NCI-H2171 treated with DMSO at 0.1 percent for 48 hours (cell line): ENCODE data around the gene ALX3.
"Not testable (repeated sequence)": the region's sequence is repeated elsewhere in the genome, so short reads cannot be mapped to it uniquely, and the experiment has no call there.

ENCODE experiments used
- DNase-seq: peaks from one replicate; lab custom pipeline; 2025; lab: John Stamatoyannopoulos, UW

The ALX3 gene

GRCh38 chr1:110089561-110090275 is 19.2 kb upstream of the ALX3 start:
- no peak for DNase-seq

DNA sequence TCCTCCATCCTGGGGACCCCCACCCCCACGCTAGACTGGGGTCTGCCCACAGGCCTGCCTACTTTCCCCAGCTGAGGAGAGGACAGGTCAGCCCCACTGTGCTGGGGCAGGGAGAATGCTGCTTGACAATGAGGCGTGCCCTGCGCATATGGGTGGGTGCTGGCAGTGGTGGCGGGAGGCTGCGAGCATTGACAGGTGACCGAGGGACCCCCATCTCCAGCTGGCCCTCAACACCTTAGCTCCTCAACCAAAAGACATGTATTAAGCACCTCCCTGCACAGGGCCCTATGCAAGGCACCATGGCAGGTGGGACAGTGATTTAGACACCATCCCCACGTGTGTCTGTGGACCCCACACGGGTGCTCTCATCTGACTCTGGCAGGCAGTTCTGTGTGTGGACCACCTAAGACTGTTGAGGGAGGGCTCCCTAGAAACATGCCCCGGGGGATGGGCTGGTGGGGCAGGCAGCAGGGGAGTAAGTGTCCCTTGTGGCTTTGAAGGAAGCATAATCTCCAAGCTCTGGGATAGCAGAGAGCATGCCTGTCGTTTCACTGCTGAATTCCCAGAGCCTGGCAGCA is 18.4 kb upstream of the ALX3 start:
- DNase-seq, result no peak

DNA sequence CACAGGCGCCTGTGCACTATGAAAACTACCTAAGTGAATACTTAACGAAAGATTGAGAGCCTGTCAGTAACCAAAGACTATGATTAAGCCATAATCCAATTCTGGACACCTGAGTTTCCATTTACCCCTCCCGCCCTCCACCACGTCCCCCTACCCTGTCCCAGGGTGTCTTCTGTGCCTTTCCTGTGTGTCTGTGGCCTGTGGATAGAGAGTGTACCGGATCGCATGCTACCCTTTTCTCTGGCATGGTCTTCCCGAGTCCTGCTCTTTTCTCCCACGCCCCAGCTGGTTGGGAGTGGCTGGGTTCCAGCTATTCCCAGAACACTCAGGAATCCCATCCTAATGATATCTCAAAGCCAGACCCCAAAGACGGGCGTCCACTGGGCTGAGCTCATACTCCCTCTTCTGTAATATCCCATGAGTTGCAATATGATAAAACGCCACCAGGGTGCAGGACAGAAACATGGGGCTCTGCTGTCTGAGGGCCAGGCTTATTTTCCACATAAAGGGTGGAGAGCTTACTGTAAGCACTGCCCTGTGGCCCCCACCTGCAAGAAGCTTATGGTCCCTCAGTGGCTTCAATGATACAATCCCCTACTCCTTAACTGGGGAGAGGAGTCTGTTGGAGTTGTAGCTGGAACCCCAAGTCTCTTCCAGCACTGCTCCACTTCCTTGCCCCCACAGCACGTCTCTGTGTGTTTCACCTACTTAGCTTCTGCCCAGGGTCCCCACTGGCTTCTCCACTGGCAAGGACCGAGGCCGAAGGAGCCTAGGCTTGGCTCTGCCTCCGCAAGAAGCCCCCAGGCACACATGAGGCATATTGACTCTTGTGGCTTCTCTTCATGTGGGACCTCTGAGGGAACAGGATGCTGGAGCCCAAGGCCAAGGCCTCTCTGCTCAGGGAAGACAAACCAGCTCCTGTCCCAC is 17.6 kb upstream of the ALX3 start:
- DNase-seq, result peak; percentile 47

DNA sequence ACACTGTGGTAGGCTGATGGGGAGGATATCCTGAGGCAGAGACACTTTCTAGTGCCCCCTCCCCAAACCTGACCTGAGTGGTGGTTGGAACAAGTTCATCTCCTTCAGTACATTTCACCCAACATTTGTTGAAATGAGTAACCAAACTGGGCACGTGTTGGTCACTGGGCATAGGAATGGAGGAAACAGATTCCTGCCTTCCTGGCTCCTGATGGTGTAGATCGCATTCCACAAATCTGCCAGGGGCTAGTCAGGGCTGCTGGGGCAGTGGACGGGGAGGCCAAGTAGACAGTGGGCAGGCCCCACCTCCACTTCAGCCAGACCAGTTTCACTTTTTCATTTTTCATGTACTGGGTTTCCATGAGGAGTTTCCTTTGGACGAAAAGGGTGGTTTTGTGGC is 16.5 kb upstream of the ALX3 start:
- no peak for DNase-seq

DNA sequence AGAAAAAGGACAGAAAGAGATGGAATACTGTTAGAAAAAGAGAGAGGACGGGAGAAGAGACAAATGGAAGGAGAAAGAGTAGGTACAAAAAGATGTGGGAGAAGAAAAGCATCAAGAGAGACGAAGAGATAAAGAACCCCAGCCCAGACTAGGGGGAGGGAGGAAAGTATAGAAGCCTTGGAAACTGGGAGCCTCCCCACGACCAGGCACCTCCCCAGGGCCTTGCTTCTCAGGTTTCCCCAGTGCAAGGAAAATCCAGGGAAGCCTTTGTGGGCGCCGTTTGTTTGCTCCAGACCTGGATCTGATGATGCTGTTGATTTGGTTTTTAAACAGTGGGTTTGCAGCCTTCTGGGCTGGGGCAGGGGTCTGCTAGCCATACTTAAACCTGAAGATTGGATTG is 15.2 kb upstream of the ALX3 start:
- no peak for DNase-seq

- no peak for DNase-seq
Measured at GRCh38 chr1:110084227-110085078, 14.0 kb upstream of the ALX3 start.

GRCh38 chr1:110083866-110084226 is 13.4 kb upstream of the ALX3 start:
- no peak for DNase-seq

DNA sequence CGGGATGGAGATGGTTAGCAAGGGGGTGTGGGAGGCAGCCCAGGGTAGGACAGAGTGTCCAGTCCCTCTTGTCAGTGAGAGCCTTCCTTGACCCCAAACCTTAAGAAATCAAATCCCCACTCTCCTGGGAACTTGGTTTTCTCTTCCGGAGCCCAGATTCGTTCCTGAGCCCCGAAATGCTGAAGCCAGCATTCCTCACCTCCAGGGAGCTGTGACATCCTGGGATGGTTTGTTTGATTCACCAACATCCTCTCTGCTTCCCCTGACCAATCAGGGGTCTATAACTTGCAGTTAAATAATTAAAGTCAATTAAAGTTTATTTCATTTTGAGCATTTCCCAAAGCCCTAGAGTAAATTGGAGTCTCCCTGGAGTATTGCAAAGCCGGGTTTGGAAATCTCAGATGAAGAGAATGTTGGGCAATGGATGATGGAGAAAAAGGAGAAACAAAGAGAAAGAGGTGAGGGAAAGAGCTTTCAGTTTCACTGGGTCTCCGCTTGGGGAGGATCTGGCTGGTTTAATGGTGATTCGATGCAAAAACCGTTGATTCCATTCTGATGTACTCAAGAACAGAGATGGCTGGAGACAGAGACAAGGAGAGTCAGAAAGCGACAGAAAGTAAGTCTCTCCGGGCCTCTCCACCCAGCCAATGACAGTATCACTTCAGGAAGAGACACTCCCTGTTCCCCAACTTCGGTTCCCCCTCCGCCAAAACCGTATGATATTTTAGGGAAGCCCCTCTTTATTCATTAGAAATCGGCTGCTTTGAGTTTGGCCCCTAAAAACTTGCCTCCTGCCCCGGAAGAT is 12.8 kb upstream of the ALX3 start:
- DNase-seq, result no peak

GRCh38 chr1:110082477-110082876 is 12.0 kb upstream of the ALX3 start:
- no peak for DNase-seq

DNA sequence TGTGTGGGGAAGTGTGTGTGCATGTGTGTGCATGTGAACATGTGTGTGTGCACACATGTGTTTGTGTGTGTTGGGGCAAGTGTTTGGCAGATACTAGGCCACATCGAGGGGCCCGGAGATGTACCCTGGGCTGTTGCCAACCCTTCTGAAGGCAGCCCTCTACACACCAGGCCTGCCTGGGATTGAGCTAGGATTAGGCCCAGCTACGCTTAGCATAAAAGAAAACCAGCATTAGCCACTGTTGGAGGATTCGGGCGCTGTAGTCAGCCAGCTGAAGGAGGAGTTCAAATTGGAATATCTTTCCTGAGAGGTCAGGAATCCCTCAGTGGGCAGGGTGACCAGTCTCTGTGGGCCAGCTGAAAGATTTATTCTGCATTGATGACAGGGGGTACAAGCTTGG is 10.6 kb upstream of the ALX3 start:
- DNase-seq, result no peak

DNA sequence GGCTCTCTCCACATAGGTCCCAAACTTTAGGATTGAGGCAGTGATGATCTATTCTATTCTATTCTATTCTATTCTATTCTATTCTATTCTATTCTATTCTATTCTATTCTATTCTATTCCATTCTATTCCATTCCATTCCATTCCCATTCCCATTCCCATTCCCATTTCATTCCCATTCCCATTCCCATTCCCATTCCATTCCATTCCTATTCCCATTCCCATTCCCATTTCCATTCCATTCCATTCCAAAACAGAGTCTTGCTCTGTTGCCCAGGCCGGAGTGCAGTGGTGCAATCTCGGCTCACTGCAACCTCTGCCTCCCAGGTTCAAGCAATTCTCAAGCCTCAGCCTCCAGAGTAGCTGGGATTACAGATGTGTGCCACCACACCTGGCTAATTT is 9.5 kb upstream of the ALX3 start:
- DNase-seq, result not testable (repeated sequence)

DNA sequence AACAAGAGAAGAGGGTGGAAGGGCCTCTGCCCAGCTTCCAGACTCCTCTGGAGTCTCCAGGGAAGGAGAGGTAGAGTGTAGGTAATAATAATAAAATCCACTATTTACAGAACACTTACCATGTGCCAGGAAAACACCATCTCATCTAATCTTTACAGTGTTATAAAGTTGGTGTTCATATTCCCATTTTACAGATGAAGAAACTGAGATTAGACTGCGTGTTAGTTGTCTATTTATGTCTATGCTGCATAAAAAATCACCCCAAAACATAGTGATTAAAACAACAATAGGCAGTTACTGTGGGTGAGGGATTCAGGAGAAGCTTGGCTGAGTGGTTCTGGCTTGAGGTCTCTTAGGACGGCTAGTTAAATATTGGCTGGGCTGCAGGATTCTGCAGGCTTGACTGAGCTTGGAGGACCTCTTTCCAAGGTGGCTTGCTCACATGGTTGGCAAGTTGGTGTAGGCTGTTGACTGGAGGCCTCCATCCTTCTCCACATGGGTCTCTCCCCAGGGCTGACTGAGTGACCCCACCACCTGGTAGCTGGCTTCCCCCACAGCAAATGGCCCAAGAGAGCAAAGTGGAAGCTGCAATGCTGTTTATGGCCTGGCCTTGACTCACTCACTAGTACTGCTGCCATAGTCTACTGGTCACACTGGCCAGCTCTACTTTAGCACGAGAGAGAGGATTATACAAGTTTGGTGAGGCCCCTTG is 6.5 kb upstream of the ALX3 start:
- no peak for DNase-seq

- no peak for DNase-seq
Measured at GRCh38 chr1:110074166-110074565, 3.7 kb upstream of the ALX3 start.

DNA sequence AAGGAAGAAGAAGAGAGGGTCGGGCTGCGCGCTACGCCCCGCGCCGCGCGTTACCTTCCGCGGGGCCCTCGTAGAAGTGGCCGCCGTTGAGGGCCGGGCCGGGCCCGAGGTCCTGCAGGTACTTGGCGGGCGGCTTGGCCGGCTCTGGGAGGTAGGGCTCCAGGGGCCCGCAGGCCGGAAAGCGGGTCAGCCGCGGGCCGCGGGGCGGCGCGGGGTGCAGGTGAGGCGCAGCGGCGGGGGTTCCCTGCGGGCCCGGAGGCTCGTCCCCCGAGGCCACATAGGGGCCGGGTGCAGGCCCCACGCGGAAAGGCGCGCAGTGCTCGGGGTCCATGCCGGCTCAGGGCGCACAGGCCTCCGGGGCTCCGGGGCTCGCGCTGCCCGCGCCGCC is 196 bp downstream of the ALX3 start:
- no peak for DNase-seq

DNA sequence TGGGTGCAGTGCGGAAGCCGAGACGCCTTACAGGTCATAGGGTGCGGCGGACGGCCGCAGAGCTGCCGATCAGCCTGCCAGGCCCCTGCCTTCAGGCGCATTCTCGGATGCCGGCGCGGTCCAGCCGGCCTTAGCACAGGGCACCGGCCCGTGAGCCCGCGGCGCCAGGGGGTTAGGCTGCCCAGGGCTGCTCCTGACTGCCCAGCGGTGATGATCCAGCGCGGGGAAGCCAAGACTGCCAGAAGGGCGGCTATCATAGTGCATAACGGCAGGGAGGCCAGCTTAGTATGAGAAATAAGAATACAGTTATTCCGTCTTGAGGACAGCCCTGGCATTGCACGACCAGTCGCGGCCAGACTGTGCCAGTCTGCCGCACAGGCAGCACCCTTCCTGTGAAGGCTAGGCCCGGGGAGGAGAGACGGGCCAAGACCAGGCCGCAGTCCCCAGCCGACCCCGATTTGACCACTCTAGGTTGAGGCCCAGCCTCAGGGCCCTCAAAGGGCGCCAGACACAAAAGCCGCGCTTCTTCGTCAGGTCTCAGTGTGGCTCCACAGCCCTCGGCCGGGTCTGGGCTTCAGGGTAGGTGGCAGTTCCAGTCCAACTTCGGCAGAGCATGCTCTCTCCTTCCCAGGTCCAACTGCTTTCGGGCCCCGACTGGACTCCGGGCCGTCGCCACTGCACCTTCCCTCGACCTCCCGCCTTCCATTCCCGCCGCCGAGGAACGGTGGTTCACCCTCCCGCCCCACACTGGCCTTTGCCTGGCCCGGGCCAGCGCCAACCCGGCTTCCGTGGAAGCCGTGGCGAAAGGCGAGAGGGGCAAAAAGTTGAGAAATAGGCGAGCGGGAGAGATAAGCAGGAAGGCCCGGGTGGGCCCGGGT is 829 bp downstream of the ALX3 start:
- DNase-seq, result no peak

DNA sequence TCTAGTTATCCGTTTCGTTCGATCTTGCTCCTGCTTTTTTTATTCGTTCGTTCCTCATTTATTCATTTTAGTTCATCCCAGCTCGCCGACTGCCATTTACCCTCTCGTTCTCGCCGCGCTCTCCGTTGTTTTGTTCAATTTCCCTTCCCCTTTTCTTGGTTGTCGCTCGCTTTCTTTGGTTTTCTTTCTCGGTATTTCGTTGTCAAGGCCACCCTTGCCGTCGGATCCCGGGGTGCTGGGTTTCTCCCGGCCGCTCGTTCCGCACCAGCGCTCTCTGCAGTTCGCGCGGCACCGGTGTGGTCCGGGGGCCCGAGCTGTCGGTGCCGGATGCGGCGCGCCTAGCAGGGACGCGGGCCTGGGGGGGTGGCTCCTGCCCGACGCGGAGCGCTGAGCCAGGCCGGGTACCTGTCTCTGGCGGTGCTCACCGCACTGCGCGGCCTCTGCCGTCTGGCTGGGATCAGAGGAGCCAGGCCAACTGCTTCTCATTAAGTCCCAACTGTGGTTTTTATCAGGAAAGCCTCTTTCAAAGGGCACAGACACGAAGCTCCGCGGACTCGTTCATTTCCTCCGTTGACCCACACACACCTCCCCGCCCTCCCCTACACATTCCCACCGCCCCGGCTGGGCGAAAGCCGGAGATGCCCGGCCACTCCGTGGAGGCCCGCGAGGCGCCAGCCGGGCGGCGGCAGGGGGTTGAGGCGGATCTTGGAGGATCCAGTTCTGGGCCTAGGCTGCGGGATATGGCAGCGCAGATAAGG is 1.6 kb downstream of the ALX3 start:
- DNase-seq, result no peak

GRCh38 chr1:110067893-110068645 is 2.4 kb downstream of the ALX3 start:
- no peak for DNase-seq

DNA sequence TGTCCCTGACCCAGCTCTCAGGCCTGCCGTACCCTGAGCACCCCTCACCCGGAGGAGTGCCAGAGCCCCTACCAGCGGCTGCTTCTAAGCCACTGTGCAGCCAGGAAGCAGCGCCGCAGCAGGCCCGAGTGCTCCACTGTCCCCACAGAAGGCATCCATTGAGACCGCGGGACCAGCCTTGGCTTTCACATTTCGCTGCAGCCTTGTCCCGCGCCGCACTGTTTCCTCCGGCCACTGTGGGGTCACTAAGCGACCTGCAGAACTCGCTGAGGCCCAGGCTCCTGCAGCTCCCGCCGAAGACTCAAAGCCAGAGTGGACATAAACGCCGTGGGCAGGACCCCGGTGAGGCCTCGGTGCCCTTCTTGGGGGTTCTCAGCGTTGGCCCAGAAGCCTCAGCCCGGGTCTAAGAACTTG is 3.0 kb downstream of the ALX3 start:
- DNase-seq, result no peak
